Measurements from ENCODE around the gene FOLR2. TPM values are rescaled to one million over a fixed set of nuclear protein-coding genes. Genes with fewer than 3 reads are reported as not detected.

The FOLR2 gene
- total and polyA plus RNA-seq, 2 experiments from 2014 or later = not detected

GRCh38 chr11:72202571-72202970, 14.0 kb upstream of the FOLR2 start:
- no peaks in the 10 kb centered on the region for H3K9me2 ChIP-seq (ENCODE audit: insufficient read depth)
- H3K4me1 ChIP-seq (ENCODE audit: insufficient read depth) = no peaks in the 10 kb centered on the region
- H3K36me3 Mint-ChIP-seq (ENCODE audit: low read depth) = no peaks in the 10 kb centered on the region
- no peak for TF ChIP-seq EZH2phosphoT487 (IDR thresholded peaks at IDR 0.05; ENCODE audit: unreplicated experiment)
- no peak for TF ChIP-seq ZNF462 (CRISPR knock-in tag; IDR thresholded peaks at IDR 0.05)
- TF ChIP-seq NANOG (IDR thresholded peaks at IDR 0.05; ENCODE audit: borderline replicate concordance) = no peak
- TF ChIP-seq ZNF114 (CRISPR knock-in tag; IDR thresholded peaks at IDR 0.05) = no peak
- no peak for TF ChIP-seq STAT1 (IDR thresholded peaks at IDR 0.05; ENCODE audit: unreplicated experiment)
- TF ChIP-seq CTCF (conservative IDR thresholded peaks at IDR 0.05; ENCODE audit: low read depth in 2 of 2) = no peak
- no peak for TF ChIP-seq EZH2 (IDR thresholded peaks at IDR 0.05; ENCODE audit: low read depth, unreplicated experiment)
- no peak for TF ChIP-seq REST (IDR thresholded peaks at IDR 0.05; ENCODE audit: unreplicated experiment)
- TF ChIP-seq JUNB (IDR thresholded peaks at IDR 0.05; ENCODE audit: unreplicated experiment) = no peak
- no peak for TF ChIP-seq ZNF331 (CRISPR knock-in tag; IDR thresholded peaks at IDR 0.05; ENCODE audit: low read depth)
- TF ChIP-seq POLR2AphosphoS5 (IDR thresholded peaks at IDR 0.05; ENCODE audit: low read depth) = no peak
- TF ChIP-seq CREB1 (CRISPR knock-in tag; IDR thresholded peaks at IDR 0.05; ENCODE audit: low read depth) = no peak
- TF ChIP-seq ETS1 (IDR thresholded peaks at IDR 0.05) = no peak
- H3K9me3 Mint-ChIP-seq = no peaks in the 10 kb centered on the region; the same call in 2 of the 3 replicates
- no peak overlapping the region for H3K27ac ChIP-seq (ENCODE audit: low read depth)
- no peaks in the 10 kb centered on the region for H3F3A ChIP-seq (replicated peaks; ENCODE audit: low read depth)
- no peaks in the 10 kb centered on the region for H4K20me1 ChIP-seq (replicated peaks; ENCODE audit: insufficient read depth)
- no peaks in the 10 kb centered on the region for H3K79me2 ChIP-seq (replicated peaks; ENCODE audit: insufficient read depth)
- H3K4me3 ChIP-seq = no peak overlapping the region
- no peak overlapping the region for H3K4me2 ChIP-seq
- H3K4me3 Mint-ChIP-seq = no peak overlapping the region
- no peaks in the 10 kb centered on the region for H3K36me3 ChIP-seq (ENCODE audit: insufficient read depth)
- no peak for DNase-seq (ENCODE audit: low spot score)
- peaks cover 7% of the 10 kb centered on the region for H3K27me3 Mint-ChIP-seq (ENCODE audit: insufficient read depth, low read depth, poor library complexity)
- no peak for ATAC-seq
- H2AFZ ChIP-seq = no peak overlapping the region
- H3K27ac Mint-ChIP-seq = no peak overlapping the region
- H3K27me3 ChIP-seq (ENCODE audit: insufficient read depth) = no peaks in the 10 kb centered on the region
- no peaks in the 10 kb centered on the region for H3K4me1 Mint-ChIP-seq

Data from GM23338 (cell line).